ENCODE data around the gene MTA3.

GRCh38 chr2:42542871-42543270, 25.6 kb upstream of the MTA3 start:
- TF ChIP-seq CTCF (IDR thresholded peaks at IDR 0.05) = no peak
- no peak for TF ChIP-seq EZH2 (IDR thresholded peaks at IDR 0.05; ENCODE audit: borderline replicate concordance, insufficient read depth, low read depth, low read length, poor library complexity, severe bottlenecking)

Measured in B cell (primary cell).